Left ventricle myocardium inferior (tissue), 1 donor: ENCODE measurements around the gene VTI1A. TPM values are rescaled to one million over a fixed set of nuclear protein-coding genes. Genes with fewer than 3 reads are reported as not detected.

Source experiments
- DNase-seq: peaks from one replicate; pipeline ENCODE4 v3.0.0-alpha.2; 2020
- H3K27ac ChIP-seq: fragments of 200-600 bp; replicated peaks from 2 replicates; pipeline ENCODE4 v1.8.0; 2021
- H3K27me3 ChIP-seq: fragments of 200-600 bp; 2 replicates; pipeline ENCODE4 v1.8.0; 2021; ENCODE audit warnings: low read depth
- H3K36me3 ChIP-seq: fragments of 200-600 bp; 2 replicates; pipeline ENCODE4 v1.8.0; 2021
- H3K4me1 ChIP-seq: fragments of 200-600 bp; 2 replicates; pipeline ENCODE4 v1.8.0; 2021
- H3K4me3 ChIP-seq: fragments of 200-600 bp; 2 replicates; pipeline ENCODE4 v1.8.0; 2021; ENCODE audit warnings: mild to moderate bottlenecking, moderate library complexity
- H3K9me3 ChIP-seq: fragments of 200-600 bp; replicated peaks from 2 replicates; pipeline ENCODE4 v1.8.0; 2021
- intact Hi-C: fragments of 100-400 bp; cut with micrococcal nuclease; formaldehyde crosslinking; loops from one replicate; pipeline ENCODE4 v1.11.0; 2022
- total RNA-seq: library from RNA; stranded (reverse); fragmentation: NEBNext Ultra II Directional; extraction: Animal tissue kit (Norgen Biotek cat#: 25700); gene quantifications from one replicate; pipeline ENCODE4 v1.2.1, GENCODE V29; 2021
- TF ChIP-seq, protein P1 (sequence below): fragments of 200-600 bp; IDR thresholded peaks from 2 replicates; pipeline ENCODE4 v1.8.0; 2021; ENCODE audit warnings: antibody characterized with exemption, mild to moderate bottlenecking, borderline replicate concordance
- donor health status: DM: no; HTN: yes; CAD: no; lungs with severe emphysema.

Gene VTI1A
- total RNA-seq, 1 donor from 2014 or later, result 20.5 TPM

DNA sequence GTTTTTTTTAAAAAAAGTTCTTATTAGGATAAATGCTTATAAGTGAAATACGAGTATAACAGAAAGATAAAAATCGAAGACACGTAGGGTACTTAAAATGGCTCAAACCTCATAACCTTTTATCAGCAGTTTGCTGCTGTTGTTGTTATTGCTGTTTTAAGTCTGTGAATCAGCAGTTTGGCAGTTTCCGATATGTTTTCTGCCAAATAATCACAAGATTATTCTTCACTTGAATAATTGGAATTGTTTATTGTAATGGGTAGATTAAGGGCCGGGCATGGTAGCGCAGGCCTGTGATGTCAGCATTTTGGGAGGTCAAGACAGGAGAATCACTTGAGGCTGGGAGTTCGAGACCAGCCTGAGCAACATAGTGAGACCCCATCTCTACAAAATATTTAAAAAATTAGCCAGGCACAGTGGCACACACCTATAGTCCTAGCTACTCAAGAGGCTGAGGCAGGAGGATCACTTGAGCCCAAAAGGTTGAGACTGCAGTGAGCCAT lies 177.6 kb downstream of the VTI1A start:
- H3K36me3 ChIP-seq, result no peaks in the 10 kb centered on the region
- no peak for DNase-seq
- intact Hi-C loops, result no loop called here

DNA sequence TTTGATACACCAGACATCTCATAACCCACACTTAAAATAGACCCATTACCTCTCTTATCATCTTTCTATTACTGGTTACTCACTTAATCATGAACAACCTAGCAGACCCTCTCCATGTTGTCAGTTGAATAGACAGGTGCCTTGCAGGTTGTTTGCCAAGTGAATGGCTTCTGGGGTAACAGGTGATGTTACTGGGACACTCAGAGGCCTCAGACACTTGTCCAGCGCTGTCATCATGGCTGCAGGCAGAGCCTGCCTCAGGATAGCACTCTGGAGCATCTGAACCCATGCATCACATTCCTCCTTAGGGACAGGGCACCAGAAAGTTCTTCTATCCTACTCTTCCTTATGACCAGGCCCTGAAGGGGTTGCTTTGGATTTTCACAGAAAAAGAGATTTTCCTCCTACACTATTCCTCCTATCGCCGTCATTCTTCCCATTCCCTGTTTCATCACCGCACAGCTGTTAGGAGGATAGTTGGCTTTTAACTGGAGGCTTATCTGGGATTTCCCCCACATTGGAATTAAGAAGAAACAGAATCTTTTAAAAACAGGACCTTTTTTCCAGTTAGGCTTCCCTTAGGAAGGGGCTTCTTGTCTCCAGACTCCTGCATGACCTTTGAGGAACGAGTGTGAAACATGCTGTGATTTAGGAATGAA lies 182.1 kb downstream of the VTI1A start:
- Histone ChIP-seq H3K4me1 (peaks cover 3% of the 10 kb centered on the region), H3K9me3 (no peaks in the 10 kb centered on the region), H3K36me3 (no peaks in the 10 kb centered on the region), H3K27me3 (no peaks in the 10 kb centered on the region), H3K27ac (no peak overlapping the region), H3K4me3 (no peak overlapping the region)
- TF ChIP-seq, protein P1, sequence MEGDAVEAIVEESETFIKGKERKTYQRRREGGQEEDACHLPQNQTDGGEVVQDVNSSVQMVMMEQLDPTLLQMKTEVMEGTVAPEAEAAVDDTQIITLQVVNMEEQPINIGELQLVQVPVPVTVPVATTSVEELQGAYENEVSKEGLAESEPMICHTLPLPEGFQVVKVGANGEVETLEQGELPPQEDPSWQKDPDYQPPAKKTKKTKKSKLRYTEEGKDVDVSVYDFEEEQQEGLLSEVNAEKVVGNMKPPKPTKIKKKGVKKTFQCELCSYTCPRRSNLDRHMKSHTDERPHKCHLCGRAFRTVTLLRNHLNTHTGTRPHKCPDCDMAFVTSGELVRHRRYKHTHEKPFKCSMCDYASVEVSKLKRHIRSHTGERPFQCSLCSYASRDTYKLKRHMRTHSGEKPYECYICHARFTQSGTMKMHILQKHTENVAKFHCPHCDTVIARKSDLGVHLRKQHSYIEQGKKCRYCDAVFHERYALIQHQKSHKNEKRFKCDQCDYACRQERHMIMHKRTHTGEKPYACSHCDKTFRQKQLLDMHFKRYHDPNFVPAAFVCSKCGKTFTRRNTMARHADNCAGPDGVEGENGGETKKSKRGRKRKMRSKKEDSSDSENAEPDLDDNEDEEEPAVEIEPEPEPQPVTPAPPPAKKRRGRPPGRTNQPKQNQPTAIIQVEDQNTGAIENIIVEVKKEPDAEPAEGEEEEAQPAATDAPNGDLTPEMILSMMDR, result no peak
- no peak for DNase-seq
- intact Hi-C loops, result no loop called here

More for the DNA sequence above, 177.6 kb downstream of the VTI1A start:
- Histone ChIP-seq H3K27me3 (no peaks in the 10 kb centered on the region), H3K4me3 (no peak overlapping the region), H3K9me3 (no peaks in the 10 kb centered on the region), H3K4me1 (peaks cover 13% of the 10 kb centered on the region), H3K27ac (no peak overlapping the region)
- TF ChIP-seq, protein P1, result no peak

DNA sequence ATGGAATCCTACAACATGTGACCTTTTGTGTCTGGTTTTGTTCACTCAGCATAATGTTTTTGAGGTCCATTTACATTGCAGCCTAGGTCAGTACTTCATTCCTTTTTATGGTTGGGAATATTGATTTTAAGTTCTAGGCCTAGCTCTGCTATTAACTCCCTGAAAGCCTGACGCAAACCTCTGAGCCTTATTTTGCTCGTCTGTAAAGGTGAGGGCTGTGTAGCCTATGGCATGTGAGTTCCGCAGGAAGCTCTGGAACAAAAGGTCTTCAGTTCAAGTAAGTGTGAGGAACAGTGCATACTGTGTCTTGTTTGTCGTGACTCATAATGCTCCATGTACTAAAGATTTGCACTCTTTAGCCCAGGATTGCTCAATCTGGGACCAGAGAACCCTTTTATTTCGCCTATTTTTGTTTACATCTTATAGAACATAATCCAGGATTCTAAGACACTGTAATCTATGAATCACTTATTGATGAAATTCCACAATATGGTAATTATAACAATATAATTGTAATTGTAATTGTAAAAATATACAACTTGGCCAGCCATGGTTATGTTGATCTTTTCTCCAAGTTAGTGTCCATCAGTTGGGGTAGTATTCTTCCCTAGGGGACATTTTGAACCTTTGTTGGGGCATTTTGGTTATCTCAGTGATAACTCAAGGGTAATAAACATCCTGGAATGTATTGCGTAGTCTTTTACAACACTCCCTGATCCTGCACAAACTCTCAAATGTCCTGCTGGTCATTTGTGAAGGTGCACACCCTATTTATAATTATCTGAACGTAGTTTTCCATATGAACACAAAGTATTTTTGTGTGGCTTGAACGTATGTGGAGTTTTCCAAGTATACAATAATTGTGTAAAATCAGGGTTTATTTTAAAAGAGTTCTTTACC lies 184.7 kb downstream of the VTI1A start:
- intact Hi-C loops, result no loop called here

DNA sequence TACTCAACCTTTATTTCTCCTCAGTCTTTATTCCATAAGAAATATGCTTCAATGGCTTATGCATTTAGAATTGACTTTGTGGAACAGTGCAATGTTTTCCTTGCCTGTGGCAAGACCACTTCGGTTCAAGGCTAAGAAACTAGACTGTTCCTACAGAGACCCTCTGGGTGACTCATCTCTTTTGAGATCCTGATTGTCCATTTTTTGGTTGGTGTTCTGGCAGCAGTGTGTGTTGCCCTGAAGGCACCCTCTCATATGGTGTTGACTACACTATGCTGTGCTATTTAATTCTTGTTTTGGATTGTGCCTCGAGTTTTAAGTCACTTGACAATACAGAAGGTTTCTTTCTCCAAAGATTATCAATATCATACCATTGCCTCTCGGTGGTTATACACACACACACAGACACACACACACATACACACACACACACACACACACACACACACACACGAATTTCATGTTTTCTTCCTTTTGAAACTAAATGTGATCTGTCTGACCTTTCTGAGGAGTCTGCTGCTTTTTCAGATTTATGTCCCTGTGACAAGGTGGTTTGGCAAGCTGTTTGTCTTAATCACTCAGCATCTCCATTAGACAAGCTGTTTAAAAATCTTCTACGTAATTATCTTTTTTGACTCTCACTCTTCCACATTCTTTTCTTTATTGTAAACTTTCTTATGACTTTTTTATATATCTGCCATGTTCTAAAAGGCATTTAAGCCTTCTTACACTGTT lies 187.2 kb downstream of the VTI1A start:
- Histone ChIP-seq H3K27me3 (no peaks in the 10 kb centered on the region), H3K4me1 (no peaks in the 10 kb centered on the region), H3K27ac (no peak overlapping the region), H3K36me3 (no peaks in the 10 kb centered on the region), H3K9me3 (no peaks in the 10 kb centered on the region), H3K4me3 (no peak overlapping the region)
- no peak for DNase-seq
- TF ChIP-seq, protein P1, result no peak
- intact Hi-C loops, result no loop called here

More for the DNA sequence above, 184.7 kb downstream of the VTI1A start:
- Histone ChIP-seq H3K9me3 (no peaks in the 10 kb centered on the region), H3K36me3 (no peaks in the 10 kb centered on the region), H3K4me1 (peaks cover 3% of the 10 kb centered on the region), H3K4me3 (no peak overlapping the region), H3K27me3 (no peaks in the 10 kb centered on the region), H3K27ac (no peak overlapping the region)
- DNase-seq, result no peak
- TF ChIP-seq, protein P1, result no peak

DNA sequence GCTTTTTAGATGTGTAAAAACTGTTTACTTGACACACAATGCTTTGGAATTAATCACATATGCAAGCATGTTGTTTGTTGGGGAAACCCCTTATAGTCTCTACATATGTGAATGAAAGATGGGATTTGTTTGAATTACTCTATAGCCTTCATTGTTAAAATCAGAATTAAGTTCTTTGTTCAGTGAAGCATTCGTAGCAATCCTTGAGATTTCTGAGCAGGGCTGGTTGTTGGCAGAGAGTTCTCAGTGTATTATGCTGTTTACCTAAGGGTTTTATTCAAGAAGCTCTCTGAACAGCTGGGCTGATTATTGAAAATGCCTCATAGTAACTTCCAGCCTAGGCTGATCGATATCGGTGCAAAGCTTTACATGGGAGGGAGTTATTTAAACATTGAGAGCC lies 190.9 kb downstream of the VTI1A start:
- Histone ChIP-seq H3K27ac (no peak overlapping the region), H3K9me3 (no peaks in the 10 kb centered on the region), H3K36me3 (no peaks in the 10 kb centered on the region), H3K4me3 (no peak overlapping the region), H3K27me3 (no peaks in the 10 kb centered on the region), H3K4me1 (no peaks in the 10 kb centered on the region)
- intact Hi-C loops, result no loop called here
- DNase-seq, result no peak
- TF ChIP-seq, protein P1, result no peak
